ENCODE measurements around the gene WDR37.
"Not testable (repeated sequence)": the region's sequence is repeated elsewhere in the genome, so short reads cannot be mapped to it uniquely, and the experiment has no call there.

The WDR37 gene, protein sequence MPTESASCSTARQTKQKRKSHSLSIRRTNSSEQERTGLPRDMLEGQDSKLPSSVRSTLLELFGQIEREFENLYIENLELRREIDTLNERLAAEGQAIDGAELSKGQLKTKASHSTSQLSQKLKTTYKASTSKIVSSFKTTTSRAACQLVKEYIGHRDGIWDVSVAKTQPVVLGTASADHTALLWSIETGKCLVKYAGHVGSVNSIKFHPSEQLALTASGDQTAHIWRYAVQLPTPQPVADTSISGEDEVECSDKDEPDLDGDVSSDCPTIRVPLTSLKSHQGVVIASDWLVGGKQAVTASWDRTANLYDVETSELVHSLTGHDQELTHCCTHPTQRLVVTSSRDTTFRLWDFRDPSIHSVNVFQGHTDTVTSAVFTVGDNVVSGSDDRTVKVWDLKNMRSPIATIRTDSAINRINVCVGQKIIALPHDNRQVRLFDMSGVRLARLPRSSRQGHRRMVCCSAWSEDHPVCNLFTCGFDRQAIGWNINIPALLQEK

DNA sequence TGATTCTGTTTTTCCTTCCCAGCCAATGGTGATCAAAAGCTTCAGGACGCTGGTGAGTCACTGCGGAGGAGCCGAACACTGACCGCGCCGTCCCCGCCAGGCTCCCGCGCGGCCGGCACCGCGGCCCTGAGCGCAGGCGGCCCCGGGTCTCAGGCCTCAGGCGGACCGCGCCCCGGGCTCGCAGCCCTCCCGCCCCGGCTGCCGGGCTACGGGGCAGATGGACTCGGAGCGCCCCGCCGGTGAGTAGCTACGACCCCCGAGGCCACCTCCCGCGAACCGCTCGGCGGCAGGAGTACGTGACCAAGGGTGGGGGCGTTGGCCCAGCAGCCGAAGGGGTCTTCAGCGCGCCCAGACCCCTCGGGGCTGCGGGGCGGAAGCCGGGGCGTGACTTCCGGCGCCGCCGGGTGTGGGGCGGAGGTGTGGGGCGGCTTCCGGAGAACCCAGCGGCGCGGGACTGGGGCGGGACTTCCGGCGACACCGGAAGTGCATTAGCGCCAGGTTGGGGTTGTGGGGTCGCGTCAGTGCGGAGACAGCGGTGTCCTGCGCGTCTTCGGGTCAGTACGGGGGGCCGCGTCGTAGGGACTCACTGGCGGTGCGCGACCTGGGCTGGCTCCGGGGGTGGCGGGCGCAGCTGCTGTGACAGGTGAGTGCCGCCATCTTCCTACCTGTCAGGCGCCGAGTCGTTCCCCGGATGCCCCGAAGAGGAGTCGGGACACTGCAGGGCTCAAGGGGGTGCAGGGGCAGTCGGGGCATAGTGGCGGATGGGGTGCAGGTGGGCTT, at the start of gene WDR37:
TSS of gene WDR37 (plus strand) at position 60 of the 780 bp plus-strand sequence. CDS start 15,771 bp downstream, outside the sequence.
- H3K27me3 ChIP-seq: no peaks in the 10 kb centered on the region
- TF ChIP-seq Cebpa-rat (IDR thresholded peaks at IDR 0.05): no peak
- peaks cover 70% of the 10 kb centered on the region for H4K20me1 ChIP-seq
- H3K27ac ChIP-seq: peak within 1 kb of the TSS; percentile 98
- peak within 1 kb of the TSS; percentile 97 for H3K4me3 ChIP-seq
- no peaks in the 10 kb centered on the region for H3K9me3 ChIP-seq
- peak within 1 kb of the TSS; percentile 96 for H3K9ac ChIP-seq
- H3K4me2 ChIP-seq: peak within 1 kb of the TSS; percentile 91
- H3K4me1 ChIP-seq: peaks cover 75% of the 10 kb centered on the region
- peaks cover 37% of the 10 kb centered on the region for H3K36me3 ChIP-seq

- H3K27ac ChIP-seq: no peak overlapping the region
- no peak for TF ChIP-seq Cebpa-rat (IDR thresholded peaks at IDR 0.05)
- no peak overlapping the region for H3K4me2 ChIP-seq
- H3K36me3 ChIP-seq: peaks cover 100% of the 10 kb centered on the region
- H4K20me1 ChIP-seq: peaks cover 85% of the 10 kb centered on the region
- no peak overlapping the region for H3K9ac ChIP-seq
- no peaks in the 10 kb centered on the region for H3K27me3 ChIP-seq
- H3K9me3 ChIP-seq: peaks cover 13% of the 10 kb centered on the region
- H3K4me1 ChIP-seq: no peaks in the 10 kb centered on the region
- H3K4me3 ChIP-seq: no peak overlapping the region
Observed at GRCh38 chr10:1006573-1006972, 49.6 kb upstream of the WDR37 start.

- H3K27ac ChIP-seq: no peak overlapping the region
- TF ChIP-seq Cebpa-rat (IDR thresholded peaks at IDR 0.05): no peak
- H3K4me3 ChIP-seq: no peak overlapping the region
- peaks cover 75% of the 10 kb centered on the region for H4K20me1 ChIP-seq
- H3K27me3 ChIP-seq: no peaks in the 10 kb centered on the region
- H3K4me2 ChIP-seq: no peak overlapping the region
- H3K9ac ChIP-seq: no peak overlapping the region
- no peaks in the 10 kb centered on the region for H3K4me1 ChIP-seq
- peaks cover 100% of the 10 kb centered on the region for H3K36me3 ChIP-seq
- peaks cover 2% of the 10 kb centered on the region; the same call in 1 of the 2 replicates for H3K9me3 ChIP-seq
Observed at GRCh38 chr10:1007583-1007982, 48.6 kb upstream of the WDR37 start.

DNA sequence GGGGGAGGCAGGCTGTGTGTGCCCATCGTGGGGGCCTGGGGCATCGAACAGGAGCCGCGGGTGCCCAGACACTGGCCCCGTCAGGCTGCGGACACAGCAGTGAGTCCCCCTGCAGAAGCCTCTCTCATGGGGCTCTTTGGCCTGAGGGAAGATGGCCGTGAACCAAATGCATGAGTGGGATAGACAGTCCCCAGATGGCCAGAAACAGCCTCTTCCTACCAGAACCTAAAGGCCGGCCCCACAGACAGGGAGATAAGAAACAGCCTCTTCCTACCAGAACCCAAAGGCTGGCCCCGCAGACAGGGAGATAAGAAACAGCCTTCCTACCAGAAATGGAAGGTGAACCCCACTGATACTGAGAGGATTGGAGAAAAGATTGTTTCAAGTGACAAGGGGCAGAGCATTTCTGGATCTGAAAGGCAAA, 47.1 kb upstream of the WDR37 start:
- Histone ChIP-seq H3K4me2 (no peak overlapping the region), H3K4me3 (no peak overlapping the region), H3K27ac (no peak overlapping the region), H3K27me3 (no peaks in the 10 kb centered on the region), H3K4me1 (no peaks in the 10 kb centered on the region), H3K9ac (no peak overlapping the region), H3K36me3 (peaks cover 100% of the 10 kb centered on the region), H3K9me3 (no peaks in the 10 kb centered on the region), H4K20me1 (peaks cover 65% of the 10 kb centered on the region)
- TF ChIP-seq Cebpa-rat (IDR thresholded peaks at IDR 0.05): no peak

DNA sequence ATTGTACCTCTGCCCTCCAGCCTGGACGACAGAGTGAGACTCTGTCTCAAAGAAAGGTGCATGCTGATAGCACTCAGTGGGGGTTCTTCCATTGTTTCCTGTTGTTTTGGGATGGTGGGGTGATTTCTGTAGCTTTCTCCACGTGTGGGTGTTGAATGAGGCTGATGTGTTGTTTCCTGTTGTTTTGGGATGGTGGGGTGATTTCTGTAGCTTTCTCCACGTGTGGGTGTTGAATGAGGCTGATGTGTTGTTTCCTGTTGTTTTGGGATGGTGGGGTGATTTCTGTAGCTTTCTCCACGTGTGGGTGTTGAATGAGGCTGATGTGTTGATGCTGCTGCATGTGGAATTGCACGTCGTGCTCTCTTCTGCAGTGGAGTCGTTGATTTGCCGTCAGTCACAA, 46.2 kb upstream of the WDR37 start:
- Histone ChIP-seq H3K36me3 (peaks cover 100% of the 10 kb centered on the region), H4K20me1 (peaks cover 65% of the 10 kb centered on the region)
- H3K4me1 ChIP-seq, H3K27ac ChIP-seq, H3K9me3 ChIP-seq, H3K27me3 ChIP-seq, H3K4me2 ChIP-seq, H3K9ac ChIP-seq, H3K4me3 ChIP-seq: not testable (repeated sequence)

DNA sequence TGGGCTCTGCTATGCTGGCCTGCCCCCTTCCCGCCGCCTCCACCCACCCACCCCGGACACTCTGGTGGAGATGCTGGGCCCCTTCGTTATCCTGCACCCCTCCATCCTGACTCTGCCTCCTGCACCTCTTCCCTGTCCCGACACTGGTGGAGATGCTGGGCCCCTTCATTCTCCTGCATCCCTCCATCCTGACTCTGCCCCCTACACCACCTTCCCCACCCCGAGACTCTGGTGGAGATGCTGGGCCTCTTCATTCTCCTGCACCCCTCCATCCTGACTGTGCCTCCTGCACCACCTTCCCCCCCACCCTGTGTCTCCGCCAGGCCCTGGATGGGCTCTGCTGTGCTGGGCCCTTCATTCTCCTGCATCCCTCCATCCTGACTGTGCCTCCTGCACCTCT, 45.5 kb upstream of the WDR37 start:
- Histone ChIP-seq H3K27ac (no peak overlapping the region), H3K27me3 (no peaks in the 10 kb centered on the region), H3K4me1 (no peaks in the 10 kb centered on the region), H3K4me2 (no peak overlapping the region), H3K9ac (no peak overlapping the region), H4K20me1 (peaks cover 60% of the 10 kb centered on the region), H3K4me3 (no peak overlapping the region), H3K36me3 (peaks cover 99% of the 10 kb centered on the region), H3K9me3 (no peaks in the 10 kb centered on the region)
- no peak for TF ChIP-seq Cebpa-rat (IDR thresholded peaks at IDR 0.05)

- H3K4me2 ChIP-seq: no peak overlapping the region
- H3K36me3 ChIP-seq: peaks cover 99% of the 10 kb centered on the region
- H3K9me3 ChIP-seq: no peaks in the 10 kb centered on the region
- H3K9ac ChIP-seq: no peak overlapping the region
- no peak for TF ChIP-seq Cebpa-rat (IDR thresholded peaks at IDR 0.05)
- peaks cover 58% of the 10 kb centered on the region for H4K20me1 ChIP-seq
- H3K27ac ChIP-seq: no peak overlapping the region
- no peaks in the 10 kb centered on the region for H3K27me3 ChIP-seq
- H3K4me1 ChIP-seq: no peaks in the 10 kb centered on the region
- H3K4me3 ChIP-seq: no peak overlapping the region
Observed at GRCh38 chr10:1011696-1012095, 44.5 kb upstream of the WDR37 start.

GRCh38 chr10:1015688-1016087, 40.5 kb upstream of the WDR37 start:
- Histone ChIP-seq H3K4me1 (no peaks in the 10 kb centered on the region), H3K4me3 (no peak overlapping the region), H3K27me3 (no peaks in the 10 kb centered on the region), H4K20me1 (peaks cover 38% of the 10 kb centered on the region), H3K4me2 (no peak overlapping the region), H3K9ac (no peak overlapping the region), H3K9me3 (no peaks in the 10 kb centered on the region), H3K27ac (no peak overlapping the region), H3K36me3 (peaks cover 97% of the 10 kb centered on the region)
- no peak for TF ChIP-seq Cebpa-rat (IDR thresholded peaks at IDR 0.05)

GRCh38 chr10:1019362-1019761, 36.8 kb upstream of the WDR37 start:
- TF ChIP-seq Cebpa-rat (IDR thresholded peaks at IDR 0.05): no peak
- Histone ChIP-seq H3K4me1 (no peaks in the 10 kb centered on the region), H3K9me3 (peaks cover 2% of the 10 kb centered on the region; the same call in 1 of the 2 replicates), H3K4me3 (no peak overlapping the region), H4K20me1 (peaks cover 21% of the 10 kb centered on the region), H3K36me3 (peaks cover 76% of the 10 kb centered on the region), H3K9ac (no peak overlapping the region), H3K4me2 (no peak overlapping the region), H3K27me3 (no peaks in the 10 kb centered on the region), H3K27ac (no peak overlapping the region)

DNA sequence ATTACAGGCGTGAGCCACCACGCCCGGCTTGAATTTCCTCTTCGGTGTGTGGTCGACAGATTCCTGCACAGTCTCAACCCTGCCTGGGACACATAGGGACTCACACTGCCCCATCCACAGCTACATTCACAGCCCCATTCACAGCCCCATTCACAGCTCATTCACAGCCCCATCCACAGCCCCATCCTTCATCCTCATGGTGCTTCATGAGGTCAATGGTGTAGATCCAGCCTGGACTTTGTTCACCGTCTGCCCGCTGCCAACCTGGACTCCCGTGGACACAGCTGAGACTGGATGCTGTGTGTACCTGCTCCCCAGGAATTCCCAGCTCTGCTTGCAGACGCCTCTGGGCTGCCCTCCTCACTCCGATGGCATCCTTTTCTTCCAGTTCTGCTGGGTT, 35.7 kb upstream of the WDR37 start:
- peaks cover 2% of the 10 kb centered on the region; the same call in 1 of the 2 replicates for H3K9me3 ChIP-seq
- no peak overlapping the region for H3K27ac ChIP-seq
- no peak for TF ChIP-seq Cebpa-rat (IDR thresholded peaks at IDR 0.05)
- no peak overlapping the region for H3K9ac ChIP-seq
- H3K4me1 ChIP-seq: no peaks in the 10 kb centered on the region
- H3K4me3 ChIP-seq: no peak overlapping the region
- H3K36me3 ChIP-seq: peaks cover 69% of the 10 kb centered on the region
- H3K27me3 ChIP-seq: no peaks in the 10 kb centered on the region
- H3K4me2 ChIP-seq: no peak overlapping the region
- peaks cover 15% of the 10 kb centered on the region for H4K20me1 ChIP-seq

Measured in BLaER1 (cell line).